ENCODE results near the gene OXNAD1.

Gene OXNAD1

DNA sequence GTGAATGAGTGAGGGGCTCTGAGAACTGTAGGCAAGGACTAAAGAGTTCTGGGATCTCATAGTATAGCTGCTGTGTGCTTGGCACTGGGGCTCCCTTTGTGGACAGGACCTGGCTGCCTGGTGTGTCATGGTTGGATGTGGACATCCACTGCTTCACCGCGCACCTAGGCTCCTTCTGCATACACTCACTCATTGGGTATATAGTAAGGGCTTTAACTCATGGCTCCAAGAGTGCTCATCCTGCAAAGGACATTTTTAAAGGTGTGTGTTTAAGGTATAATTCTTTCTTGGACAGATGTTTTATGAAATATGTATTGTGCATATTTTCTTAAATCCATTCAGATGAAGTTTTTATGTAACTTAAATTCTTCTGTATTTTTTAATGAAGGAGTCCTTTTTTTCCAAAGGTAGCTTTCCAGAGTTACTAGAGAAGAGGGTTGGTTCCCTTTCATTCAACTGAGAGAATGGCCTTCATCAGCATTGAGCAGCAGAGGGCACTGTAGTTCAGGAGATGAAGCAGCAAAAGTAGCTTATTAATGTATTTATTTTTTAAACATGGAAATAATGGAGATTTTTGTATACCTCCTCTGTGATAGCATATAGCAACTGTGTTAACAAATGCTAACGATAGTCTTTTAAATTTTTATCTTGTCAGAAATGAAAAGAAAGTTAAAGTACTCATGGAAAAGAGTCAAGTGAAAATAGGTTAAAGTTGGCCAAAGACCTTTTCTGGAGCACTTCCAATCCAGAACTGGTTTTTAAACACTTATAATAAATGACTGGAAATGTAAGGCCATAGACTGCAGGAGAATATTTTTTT lies 25.2 kb downstream of the OXNAD1 start:
- peak overlapping the region in 5 of 11 experiments; percentile 1 to 54 (median 16); a peak in 2 of 22 replicates for H3K9ac ChIP-seq
- H3K4me2 ChIP-seq: peak overlapping the region; percentile 52 to 82 (median 64)
- H3K36me3 ChIP-seq: peaks cover 16 to 65% (median 42%) of the 10 kb centered on the region in 11 experiments
- no peaks in the 10 kb centered on the region for H3K27me3 ChIP-seq
- TF ChIP-seq Cebpa-rat (IDR thresholded peaks at IDR 0.05): no peak
- peaks cover 35 to 70% (median 56%) of the 10 kb centered on the region in 10 experiments for H3K4me1 ChIP-seq
- H3K27ac ChIP-seq: peak overlapping the region in 9 of 11 experiments; percentile 26 to 75 (median 68); a peak in 15 of 22 replicates
- H3K9me3 ChIP-seq (replicated peaks in 1 of 11): peaks cover 12 to 32% (median 23%) of the 10 kb centered on the region in 11 experiments
- H3K4me3 ChIP-seq: peak overlapping the region in 1 of 10 experiments; percentile 4; a peak in 2 of 20 replicates
- peaks cover 0 to 14% (median 0%) of the 10 kb centered on the region in 11 experiments; a peak in 5 of 22 replicates for H4K20me1 ChIP-seq

- Histone ChIP-seq H3K4me2 (peak overlapping the region; percentile 52 to 82 (median 64)), H3K4me1 (peaks cover 35 to 75% (median 62%) of the 10 kb centered on the region in 10 experiments), H3K4me3 (peak overlapping the region in 1 of 10 experiments; percentile 4; a peak in 3 of 20 replicates), H4K20me1 (peaks cover 0 to 14% (median 0%) of the 10 kb centered on the region in 11 experiments; a peak in 5 of 22 replicates), H3K27me3 (no peaks in the 10 kb centered on the region), H3K27ac (peak overlapping the region in 9 of 11 experiments; percentile 26 to 75 (median 68); a peak in 16 of 22 replicates), H3K9me3 (replicated peaks in 1 of 11) (peaks cover 12 to 32% (median 24%) of the 10 kb centered on the region in 11 experiments), H3K9ac (peak overlapping the region in 5 of 11 experiments; percentile 1 to 54 (median 18); a peak in 2 of 22 replicates), H3K36me3 (peaks cover 16 to 71% (median 46%) of the 10 kb centered on the region in 11 experiments)
- TF ChIP-seq Cebpa-rat (IDR thresholded peaks at IDR 0.05): peak in 1 of 11 experiments; percentile 33; a peak in 1 of 22 replicates
Measured at GRCh38 chr3:16290827-16291196, 25.8 kb downstream of the OXNAD1 start.

GRCh38 chr3:16294844-16295243 lies 29.8 kb downstream of the OXNAD1 start:
- no peaks in the 10 kb centered on the region for H3K27me3 ChIP-seq
- H3K36me3 ChIP-seq: peaks cover 41 to 80% (median 64%) of the 10 kb centered on the region in 11 experiments
- peaks cover 25 to 48% (median 36%) of the 10 kb centered on the region in 10 experiments for H3K4me1 ChIP-seq
- H3K9me3 ChIP-seq (replicated peaks in 1 of 11): peaks cover 19 to 42% (median 33%) of the 10 kb centered on the region in 11 experiments
- no peak for TF ChIP-seq Cebpa-rat (IDR thresholded peaks at IDR 0.05)
- no peak overlapping the region for H3K27ac ChIP-seq
- H4K20me1 ChIP-seq: peaks cover 0 to 3% (median 0%) of the 10 kb centered on the region in 11 experiments; a peak in 5 of 22 replicates
- H3K9ac ChIP-seq: no peak overlapping the region
- H3K4me3 ChIP-seq: no peak overlapping the region
- no peak overlapping the region; a peak in 2 of 22 replicates for H3K4me2 ChIP-seq

DNA sequence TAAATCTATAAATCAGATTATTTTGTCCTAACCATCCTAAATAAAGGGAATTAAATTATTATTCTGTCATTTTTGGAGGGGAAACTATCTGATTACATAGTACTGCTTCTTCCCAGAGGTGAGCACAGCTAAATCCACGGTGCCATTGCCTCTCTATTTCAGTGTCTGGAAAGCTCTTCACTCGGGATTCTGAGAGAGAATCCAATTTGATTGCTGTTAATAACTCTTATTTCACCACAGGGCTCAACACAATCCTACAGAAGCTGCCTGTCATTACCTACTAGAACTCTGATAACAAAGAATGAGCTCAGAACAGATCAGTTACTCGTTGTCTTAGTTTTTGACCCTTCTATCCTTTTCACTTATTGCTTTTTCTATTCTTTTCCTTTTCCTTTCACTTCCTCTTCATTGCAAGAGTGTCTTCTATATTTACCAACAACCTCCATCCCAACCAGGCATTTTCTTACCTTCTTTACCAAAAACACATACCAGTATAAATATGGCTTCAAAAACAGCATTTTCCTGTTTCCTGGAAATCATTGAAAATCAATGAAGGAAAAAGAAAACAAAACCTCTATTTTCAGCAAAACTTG lies 30.4 kb downstream of the OXNAD1 start:
- TF ChIP-seq Cebpa-rat (IDR thresholded peaks at IDR 0.05): no peak
- Histone ChIP-seq H3K9ac (no peak overlapping the region; a peak in 1 of 22 replicates), H3K36me3 (peaks cover 41 to 78% (median 64%) of the 10 kb centered on the region in 11 experiments), H3K4me1 (peaks cover 29 to 49% (median 38%) of the 10 kb centered on the region in 10 experiments), H3K9me3 (replicated peaks in 1 of 11) (peaks cover 19 to 42% (median 33%) of the 10 kb centered on the region in 11 experiments), H4K20me1 (no peaks in the 10 kb centered on the region; a peak in 2 of 22 replicates), H3K27ac (0 out of 22 replicates have a peak overlapping the region, but pooled peaks of 1 of the 11 experiments have one; percentile 18), H3K4me3 (no peak overlapping the region), H3K4me2 (peak overlapping the region in 6 of 11 experiments; percentile 12 to 58 (median 42); a peak in 10 of 22 replicates), H3K27me3 (no peaks in the 10 kb centered on the region)

- peaks cover 31 to 60% (median 51%) of the 10 kb centered on the region in 10 experiments for H3K4me1 ChIP-seq
- H3K9me3 ChIP-seq (replicated peaks in 1 of 11): peaks cover 18 to 30% (median 23%) of the 10 kb centered on the region in 11 experiments
- H3K4me2 ChIP-seq: peak overlapping the region in 8 of 11 experiments; percentile 8 to 44 (median 36); a peak in 12 of 22 replicates
- H3K27ac ChIP-seq: no peak overlapping the region
- H3K36me3 ChIP-seq: peaks cover 52 to 79% (median 70%) of the 10 kb centered on the region in 11 experiments
- no peaks in the 10 kb centered on the region for H3K27me3 ChIP-seq
- H3K4me3 ChIP-seq: no peak overlapping the region
- no peak for TF ChIP-seq Cebpa-rat (IDR thresholded peaks at IDR 0.05)
- no peaks in the 10 kb centered on the region for H4K20me1 ChIP-seq
- no peak overlapping the region for H3K9ac ChIP-seq
Measured at GRCh38 chr3:16297997-16298885, 33.2 kb downstream of the OXNAD1 start.

DNA sequence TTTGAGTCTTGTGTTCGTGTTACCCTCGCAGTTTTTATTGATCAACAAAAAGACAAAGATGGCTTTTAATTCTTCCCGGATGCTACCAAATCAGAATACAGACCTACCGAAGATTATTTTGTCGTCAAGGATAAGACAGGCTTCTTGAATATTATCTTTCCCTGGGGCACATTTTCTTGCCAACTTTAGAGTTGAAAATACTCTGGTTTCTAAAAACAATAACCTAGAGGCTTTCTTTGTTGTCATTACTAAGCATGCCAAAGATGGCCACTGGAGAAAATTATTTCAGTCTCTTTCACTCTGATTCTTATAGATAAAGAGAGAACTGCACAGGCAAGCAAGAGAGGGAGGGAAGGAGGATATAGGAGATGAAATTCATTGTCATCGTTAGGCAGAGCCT lies 33.9 kb downstream of the OXNAD1 start:
- no peaks in the 10 kb centered on the region for H3K27me3 ChIP-seq
- no peak overlapping the region for H3K4me3 ChIP-seq
- no peak overlapping the region for H3K9ac ChIP-seq
- H3K27ac ChIP-seq: no peak overlapping the region
- H4K20me1 ChIP-seq: no peaks in the 10 kb centered on the region
- peaks cover 12 to 24% (median 16%) of the 10 kb centered on the region in 11 experiments; a peak in 21 of 22 replicates for H3K9me3 ChIP-seq (replicated peaks in 1 of 11)
- H3K4me2 ChIP-seq: no peak overlapping the region
- no peak for TF ChIP-seq Cebpa-rat (IDR thresholded peaks at IDR 0.05)
- peaks cover 47 to 77% (median 64%) of the 10 kb centered on the region in 11 experiments for H3K36me3 ChIP-seq
- peaks cover 35 to 64% (median 53%) of the 10 kb centered on the region in 10 experiments for H3K4me1 ChIP-seq

GRCh38 chr3:16299746-16300145 lies 34.7 kb downstream of the OXNAD1 start:
- Histone ChIP-seq H4K20me1 (no peaks in the 10 kb centered on the region), H3K4me2 (peak overlapping the region in 9 of 11 experiments; percentile 38 to 74 (median 60); a peak in 18 of 22 replicates), H3K9ac (no peak overlapping the region), H3K4me1 (peaks cover 35 to 64% (median 53%) of the 10 kb centered on the region in 10 experiments), H3K36me3 (peaks cover 46 to 77% (median 64%) of the 10 kb centered on the region in 11 experiments), H3K27ac (no peak overlapping the region), H3K4me3 (no peak overlapping the region), H3K9me3 (replicated peaks in 1 of 11) (peaks cover 7 to 17% (median 10%) of the 10 kb centered on the region in 11 experiments; a peak in 17 of 22 replicates), H3K27me3 (no peaks in the 10 kb centered on the region)
- TF ChIP-seq Cebpa-rat (IDR thresholded peaks at IDR 0.05): no peak

DNA sequence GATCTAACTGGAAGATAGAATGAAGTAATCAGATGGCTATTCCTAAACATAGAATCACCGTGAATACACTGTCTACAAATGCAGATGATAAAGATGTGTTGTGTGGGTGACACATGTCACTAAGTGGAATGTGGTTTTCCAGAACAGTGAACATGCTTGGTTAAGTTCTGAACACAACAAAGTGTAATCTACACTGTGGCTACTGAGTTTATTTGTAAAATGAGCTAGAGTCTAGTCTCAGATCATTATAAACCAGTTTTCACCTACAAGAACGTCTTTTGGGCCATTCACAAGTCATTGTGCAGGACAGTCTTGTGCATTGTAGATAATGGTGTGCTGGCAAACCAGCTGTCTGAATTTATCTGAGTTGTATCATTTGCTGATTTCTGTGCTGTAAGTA lies 35.3 kb downstream of the OXNAD1 start:
- Histone ChIP-seq H3K4me3 (no peak overlapping the region), H3K36me3 (peaks cover 44 to 77% (median 64%) of the 10 kb centered on the region in 11 experiments), H3K9ac (no peak overlapping the region), H3K27ac (peak overlapping the region in 5 of 11 experiments; percentile 8 to 30 (median 20); a peak in 4 of 22 replicates), H4K20me1 (no peaks in the 10 kb centered on the region), H3K4me2 (peak overlapping the region; percentile 27 to 74 (median 59); a peak in 21 of 22 replicates), H3K9me3 (replicated peaks in 1 of 11) (peaks cover 7 to 16% (median 10%) of the 10 kb centered on the region in 11 experiments; a peak in 17 of 22 replicates), H3K4me1 (peaks cover 31 to 60% (median 52%) of the 10 kb centered on the region in 10 experiments), H3K27me3 (no peaks in the 10 kb centered on the region)
- TF ChIP-seq Cebpa-rat (IDR thresholded peaks at IDR 0.05): no peak

Data from BLaER1 treated with 17β-estradiol and CSF1 and Interleukin-3, amounts not matched to agents 10 nM and 100 nM (cell line).